IPS-15b (cell line): ENCODE measurements around the gene KCTD4.

Experiments used
- H3K27me3 ChIP-seq: one replicate; pipeline ENCODE4 v1.6.1; 2013; ENCODE audit warnings: low read length; ENCODE audit not compliant: control insufficient read depth, insufficient read depth
- H3K36me3 ChIP-seq: one replicate; pipeline ENCODE4 v1.6.1; 2013; ENCODE audit warnings: low read length; ENCODE audit not compliant: control insufficient read depth, insufficient read depth
- H3K4me1 ChIP-seq: one replicate; pipeline ENCODE4 v1.6.1; 2013; ENCODE audit warnings: mild to moderate bottlenecking, low read length; ENCODE audit not compliant: control insufficient read depth, insufficient read depth
- H3K4me3 ChIP-seq: one replicate; pipeline ENCODE4 v1.5.1; 2013; ENCODE audit warnings: low read depth, low read length
- H3K9ac ChIP-seq: one replicate; pipeline ENCODE4 v1.6.1; 2013; ENCODE audit warnings: low read depth, mild to moderate bottlenecking, low read length
- H3K9me3 ChIP-seq: one replicate; pipeline ENCODE4 v1.6.1; 2013; ENCODE audit warnings: mild to moderate bottlenecking, low read length; ENCODE audit not compliant: control insufficient read depth, insufficient read depth

The KCTD4 gene

DNA sequence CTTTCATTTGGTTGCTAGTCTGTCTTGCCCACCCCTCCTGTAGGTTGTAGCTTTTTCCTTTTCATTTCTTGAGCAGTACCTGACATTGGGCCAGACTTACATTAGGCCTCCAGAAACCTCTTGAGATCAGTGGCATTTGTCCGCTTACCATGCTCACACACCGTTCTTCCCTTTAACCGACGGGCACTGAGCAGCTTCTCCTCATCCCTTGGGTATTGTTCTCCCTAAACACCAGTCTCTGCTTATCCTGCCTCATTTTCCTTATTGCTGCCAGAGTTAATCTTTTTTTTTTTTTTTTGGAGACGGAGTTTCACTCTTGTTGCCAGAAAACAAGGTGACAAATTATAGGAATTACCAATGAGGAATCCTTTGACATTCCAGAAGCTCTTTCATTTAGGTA is 27.2 kb upstream of the KCTD4 start:
- Histone ChIP-seq H3K4me1 (peaks cover 8% of the 10 kb centered on the region), H3K36me3 (no peaks in the 10 kb centered on the region)

DNA sequence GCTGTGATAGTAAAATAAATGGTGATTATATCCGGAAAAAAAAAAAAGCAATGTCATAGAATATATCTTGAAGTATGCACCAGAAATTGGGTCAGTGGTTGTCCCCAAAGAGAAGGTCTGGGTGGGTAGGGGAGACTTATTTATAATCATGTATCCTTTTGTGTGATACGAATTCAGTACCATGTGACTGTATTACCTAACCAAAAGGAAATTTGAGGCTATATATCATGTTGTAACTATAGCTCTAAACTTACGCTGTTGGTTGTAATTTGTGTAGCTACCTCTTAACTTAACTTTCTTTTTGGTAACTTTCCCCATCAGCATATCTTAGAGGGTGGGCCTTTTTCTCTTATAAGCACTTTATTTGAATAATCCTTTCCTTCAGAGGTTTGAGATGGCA is 25.2 kb upstream of the KCTD4 start:
- Histone ChIP-seq H3K36me3 (no peaks in the 10 kb centered on the region), H3K9me3 (no peaks in the 10 kb centered on the region), H3K4me1 (peaks cover 8% of the 10 kb centered on the region), H3K27me3 (no peaks in the 10 kb centered on the region), H3K4me3 (no peak overlapping the region), H3K9ac (no peak overlapping the region)

More for the DNA sequence above, 27.2 kb upstream of the KCTD4 start:
- Histone ChIP-seq H3K4me3 (no peak overlapping the region), H3K9ac (no peak overlapping the region), H3K27me3 (no peaks in the 10 kb centered on the region), H3K9me3 (no peaks in the 10 kb centered on the region)

DNA sequence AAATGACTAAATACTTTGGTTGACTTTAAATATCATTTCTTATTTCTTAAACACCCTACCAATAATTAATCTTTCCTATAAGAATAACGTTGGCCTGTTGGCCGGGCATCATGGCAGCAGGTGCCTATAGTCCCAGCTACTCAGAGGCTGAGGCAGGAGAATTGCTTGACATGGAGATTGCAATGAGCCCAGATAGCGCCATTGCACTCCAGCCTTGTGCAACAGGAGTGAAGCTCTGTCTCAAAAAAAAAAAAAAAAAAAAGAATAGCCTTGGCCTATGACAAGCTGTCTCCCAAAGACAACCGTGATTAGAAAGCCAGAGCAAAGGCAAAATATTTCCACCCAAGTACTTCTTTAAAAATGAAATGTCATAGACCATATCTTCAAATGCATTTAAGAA is 24.5 kb upstream of the KCTD4 start:
- H3K27me3 ChIP-seq, result no peaks in the 10 kb centered on the region
- H3K4me3 ChIP-seq, result no peak overlapping the region
- no peak overlapping the region for H3K9ac ChIP-seq
- no peaks in the 10 kb centered on the region for H3K36me3 ChIP-seq
- H3K4me1 ChIP-seq, result peaks cover 8% of the 10 kb centered on the region
- H3K9me3 ChIP-seq, result no peaks in the 10 kb centered on the region

DNA sequence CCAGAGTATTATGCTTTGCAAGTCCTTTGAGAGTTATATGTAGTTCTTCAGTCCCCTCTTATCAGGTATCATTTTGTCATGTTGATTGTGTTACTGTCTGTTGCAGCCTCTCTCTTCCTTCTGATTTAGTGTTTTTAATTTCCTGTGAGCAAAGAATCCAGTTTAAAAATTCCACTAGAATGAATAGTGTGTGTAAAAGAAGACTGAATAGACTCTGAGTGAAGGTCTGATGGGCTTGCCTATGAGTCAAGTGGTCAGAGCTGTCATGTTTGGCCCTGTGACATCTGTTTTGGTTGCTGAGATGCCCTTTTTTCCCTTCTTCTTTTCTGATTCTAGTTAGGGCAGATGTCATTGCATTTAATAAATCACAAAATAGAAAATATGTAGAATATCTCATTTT is 23.3 kb upstream of the KCTD4 start:
- H3K9me3 ChIP-seq, result no peaks in the 10 kb centered on the region
- H3K4me1 ChIP-seq, result peaks cover 11% of the 10 kb centered on the region
- no peak overlapping the region for H3K4me3 ChIP-seq

DNA sequence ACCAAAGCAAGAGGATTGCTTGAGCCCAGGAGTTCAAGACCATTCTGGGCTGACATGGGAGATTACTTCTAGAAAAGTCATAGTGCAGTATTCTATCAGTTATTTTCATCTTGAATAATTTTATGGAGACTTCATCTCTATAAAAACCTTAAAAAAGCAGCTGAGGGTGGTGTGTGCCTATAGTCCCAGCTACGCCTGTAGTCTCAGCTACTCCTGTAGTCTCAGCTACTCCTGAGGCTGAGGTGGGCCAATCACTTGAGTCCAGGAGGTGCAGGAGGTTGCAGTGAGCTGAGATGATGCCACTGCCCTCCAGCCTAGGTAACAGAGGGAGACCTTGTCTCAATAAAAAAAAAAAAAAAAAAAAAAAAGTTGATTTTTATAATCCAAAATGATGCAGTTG is 22.1 kb upstream of the KCTD4 start:
- H3K9me3 ChIP-seq, result no peaks in the 10 kb centered on the region
- H3K27me3 ChIP-seq, result no peaks in the 10 kb centered on the region
- no peak overlapping the region for H3K4me3 ChIP-seq
- H3K9ac ChIP-seq, result no peak overlapping the region
- peaks cover 11% of the 10 kb centered on the region for H3K4me1 ChIP-seq
- H3K36me3 ChIP-seq, result no peaks in the 10 kb centered on the region

More for the DNA sequence above, 23.3 kb upstream of the KCTD4 start:
- Histone ChIP-seq H3K27me3 (no peaks in the 10 kb centered on the region), H3K36me3 (no peaks in the 10 kb centered on the region), H3K9ac (no peak overlapping the region)

DNA sequence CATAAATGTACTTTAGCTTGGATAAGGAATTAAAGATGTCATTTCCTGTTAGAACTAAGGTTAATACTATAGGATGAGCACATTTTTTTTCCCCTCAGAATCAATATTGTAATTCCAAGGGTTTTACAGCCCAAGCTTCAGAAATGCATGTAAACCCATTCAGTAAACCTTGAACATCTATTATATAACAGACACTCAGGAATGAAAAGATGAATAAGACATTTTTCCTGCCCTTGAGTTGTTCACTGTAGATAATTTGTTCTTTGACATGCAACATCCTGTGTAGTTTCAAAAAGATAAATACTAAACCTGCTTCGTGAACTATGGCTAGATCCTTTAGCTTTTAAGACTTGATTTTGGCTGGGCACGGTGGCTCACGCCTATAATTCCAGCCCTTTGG is 21.7 kb upstream of the KCTD4 start:
- no peak overlapping the region for H3K4me3 ChIP-seq
- H3K9ac ChIP-seq, result no peak overlapping the region
- H3K27me3 ChIP-seq, result no peaks in the 10 kb centered on the region
- H3K4me1 ChIP-seq, result peaks cover 11% of the 10 kb centered on the region
- H3K36me3 ChIP-seq, result no peaks in the 10 kb centered on the region
- H3K9me3 ChIP-seq, result no peaks in the 10 kb centered on the region

DNA sequence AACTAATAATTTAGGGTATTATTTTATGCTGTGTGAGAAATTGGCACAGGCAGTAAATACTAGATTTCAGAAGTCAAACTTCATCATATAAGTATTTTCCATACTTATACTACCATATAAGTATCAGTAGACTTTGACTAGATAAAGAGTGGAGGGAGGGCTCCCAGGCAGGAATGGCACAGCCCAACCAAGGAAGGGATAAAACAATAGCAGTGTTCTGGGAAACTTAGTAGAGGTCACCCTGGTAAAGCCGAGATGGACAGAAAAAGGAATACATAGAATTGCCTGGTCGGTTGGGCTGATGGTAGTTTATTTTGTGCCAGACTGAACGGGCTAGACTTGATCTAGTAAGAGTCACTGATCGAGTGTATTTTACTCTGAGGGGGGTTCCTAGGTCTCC is 19.6 kb upstream of the KCTD4 start:
- H3K4me1 ChIP-seq, result peaks cover 3% of the 10 kb centered on the region
- H3K9ac ChIP-seq, result no peak overlapping the region
- no peak overlapping the region for H3K4me3 ChIP-seq
- H3K27me3 ChIP-seq, result no peaks in the 10 kb centered on the region
- no peaks in the 10 kb centered on the region for H3K36me3 ChIP-seq
- no peaks in the 10 kb centered on the region for H3K9me3 ChIP-seq

DNA sequence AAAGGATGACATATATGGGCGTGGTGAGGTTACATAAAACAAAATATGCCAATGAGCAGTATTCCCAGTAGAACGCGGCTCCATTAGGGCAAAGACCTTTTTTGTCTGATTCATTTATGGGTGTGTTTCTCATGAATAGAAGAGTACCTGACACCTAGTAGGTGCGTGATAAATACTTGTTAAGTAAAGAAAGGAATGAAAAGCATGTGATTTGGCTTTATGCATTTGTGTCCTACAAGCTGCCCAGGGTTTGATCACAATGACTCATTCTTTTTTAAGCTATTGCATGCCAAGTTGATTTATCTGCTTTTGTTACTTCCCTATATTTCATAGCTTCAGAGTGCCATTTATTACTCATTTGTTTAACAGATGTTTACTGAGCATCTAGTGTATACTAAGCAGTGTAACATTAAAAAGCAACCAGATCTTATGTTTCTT is 19.1 kb upstream of the KCTD4 start:
- Histone ChIP-seq H3K9me3 (no peaks in the 10 kb centered on the region), H3K4me3 (no peak overlapping the region), H3K4me1 (peaks cover 3% of the 10 kb centered on the region), H3K36me3 (no peaks in the 10 kb centered on the region), H3K27me3 (no peaks in the 10 kb centered on the region), H3K9ac (no peak overlapping the region)

DNA sequence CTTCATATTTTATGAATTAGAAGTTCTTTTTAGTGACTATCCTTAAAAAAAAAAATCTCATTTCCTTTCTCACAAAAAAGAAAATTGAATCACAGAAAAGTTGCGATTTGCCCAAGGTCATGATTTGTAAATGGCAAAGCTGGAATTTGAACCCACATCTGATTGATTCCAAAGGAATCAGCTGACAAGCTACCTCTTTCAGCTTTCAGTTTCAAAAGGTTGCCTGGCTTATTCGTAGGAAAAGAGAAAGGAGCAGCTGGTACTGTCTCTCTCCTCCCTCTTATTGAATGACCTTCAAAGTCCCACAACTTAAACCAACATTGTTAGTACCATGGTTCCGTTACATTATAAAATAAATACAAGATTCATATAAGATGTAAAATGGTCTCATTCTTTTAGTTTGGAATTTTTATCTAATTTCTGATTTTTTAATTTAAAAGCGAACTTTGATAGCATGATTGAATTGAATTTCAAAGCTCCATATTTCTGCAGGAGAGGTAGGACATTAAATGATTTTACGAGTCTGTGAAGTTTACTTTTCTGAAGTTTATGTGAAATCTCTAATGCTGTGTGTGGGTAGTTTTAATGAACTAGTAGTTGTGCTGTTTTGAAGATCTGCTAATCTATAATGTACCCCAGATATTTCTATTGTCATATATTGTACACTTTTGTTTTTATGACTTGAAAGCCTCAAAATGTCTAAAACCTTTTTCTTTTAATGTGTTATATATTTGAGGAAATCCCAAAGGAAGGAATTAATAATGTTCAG is 18.5 kb upstream of the KCTD4 start:
- Histone ChIP-seq H3K9ac (no peak overlapping the region), H3K4me1 (peaks cover 3% of the 10 kb centered on the region), H3K9me3 (no peaks in the 10 kb centered on the region), H3K27me3 (no peaks in the 10 kb centered on the region), H3K4me3 (no peak overlapping the region), H3K36me3 (no peaks in the 10 kb centered on the region)

DNA sequence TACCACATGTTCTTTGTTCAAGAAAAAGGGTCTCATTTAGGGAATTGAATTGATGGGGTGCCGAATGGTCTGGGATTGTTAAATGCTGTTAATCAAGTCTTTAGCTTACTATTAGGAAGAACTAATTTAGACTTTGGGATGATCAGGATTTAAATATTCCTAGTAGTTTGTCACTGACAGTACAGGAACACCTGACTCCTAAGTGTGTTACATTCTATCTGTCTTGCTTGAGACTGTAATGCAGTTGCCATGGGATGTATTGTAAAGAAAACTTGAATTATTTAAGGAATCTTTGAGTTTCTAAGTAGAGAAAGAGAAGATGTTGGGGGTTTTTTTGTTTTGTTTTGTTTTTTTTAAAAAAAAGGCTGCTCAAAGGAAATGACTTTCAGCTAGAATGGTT is 17.8 kb upstream of the KCTD4 start:
- Histone ChIP-seq H3K27me3 (no peaks in the 10 kb centered on the region), H3K4me3 (no peak overlapping the region), H3K36me3 (no peaks in the 10 kb centered on the region), H3K9me3 (no peaks in the 10 kb centered on the region), H3K4me1 (peaks cover 3% of the 10 kb centered on the region), H3K9ac (no peak overlapping the region)

DNA sequence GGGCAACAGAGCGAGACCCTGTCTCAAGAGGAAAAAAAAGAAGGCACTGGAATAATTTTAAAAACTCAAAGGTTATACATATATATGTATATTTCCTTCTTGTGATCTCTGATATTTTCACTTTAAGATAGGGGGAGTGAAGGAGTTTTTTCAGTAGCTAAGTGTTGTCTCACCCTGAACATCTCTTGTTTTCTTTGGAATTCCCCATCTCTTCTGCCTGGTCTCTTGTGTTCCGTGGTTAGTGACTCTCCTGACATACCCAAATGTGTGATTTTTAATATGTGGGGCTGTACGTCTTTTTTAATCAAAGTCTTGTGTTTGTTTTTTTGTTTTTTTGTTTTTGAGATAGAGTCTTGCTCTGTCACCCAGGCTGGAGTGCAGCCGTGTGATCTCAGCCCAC is 15.3 kb upstream of the KCTD4 start:
- no peaks in the 10 kb centered on the region for H3K27me3 ChIP-seq
- H3K4me1 ChIP-seq, result peaks cover 3% of the 10 kb centered on the region
- no peak overlapping the region for H3K4me3 ChIP-seq
- H3K9ac ChIP-seq, result no peak overlapping the region
- no peaks in the 10 kb centered on the region for H3K9me3 ChIP-seq
- peaks cover 3% of the 10 kb centered on the region for H3K36me3 ChIP-seq

DNA sequence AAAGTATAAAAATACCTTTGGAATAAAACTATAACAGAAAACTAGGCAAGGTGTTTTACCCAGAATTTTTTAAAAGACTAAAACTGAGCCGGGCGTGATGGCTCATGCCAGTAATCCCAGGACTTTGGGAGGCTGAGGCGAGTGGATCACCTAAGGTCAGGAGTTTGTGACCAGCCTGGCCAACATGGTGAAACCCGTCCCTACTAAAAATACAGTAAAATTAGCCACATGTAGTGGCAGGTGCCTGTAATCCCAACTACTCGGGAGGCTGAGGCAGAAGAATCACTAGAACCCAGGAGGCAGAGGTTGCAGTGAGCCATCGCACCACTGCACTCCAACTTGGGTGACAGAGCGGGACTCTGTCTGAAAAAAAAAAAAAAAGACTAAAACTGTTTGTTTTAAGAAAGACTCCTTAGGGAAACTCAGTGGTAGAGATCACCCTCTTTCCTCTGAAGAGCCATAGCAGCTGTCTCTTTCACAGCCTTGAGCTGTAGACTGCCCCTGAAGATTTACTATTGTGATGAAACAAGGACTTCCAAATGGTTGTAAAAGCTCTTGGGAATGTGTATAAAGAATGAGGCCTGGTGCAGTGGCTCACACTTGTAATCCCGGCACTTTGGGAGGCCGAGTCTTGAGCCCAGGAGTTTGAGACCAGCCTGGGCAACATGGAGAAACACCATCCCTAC is 14.7 kb upstream of the KCTD4 start:
- Histone ChIP-seq H3K4me3 (no peak overlapping the region), H3K27me3 (no peaks in the 10 kb centered on the region), H3K9ac (no peak overlapping the region), H3K4me1 (peaks cover 3% of the 10 kb centered on the region), H3K36me3 (peaks cover 3% of the 10 kb centered on the region), H3K9me3 (no peaks in the 10 kb centered on the region)
